ENCODE measurements around the gene ADISSP. TPM values are rescaled to one million over a fixed set of nuclear protein-coding genes. Genes with fewer than 3 reads are reported as not detected.

The ADISSP gene
- total RNA-seq, 4 donors from 2014 or later: 3.0 to 19.9 (median 16.3) TPM

- no peak overlapping the region for H3K27ac ChIP-seq
- in situ Hi-C loops (cut with MboI; ENCODE audit: low pct_ligation_motif_present in 1 of 4, low pct_unique_long_range_greater_than_20kb in 1 of 4, low sequenced_read_pairs in 3 of 4): no loop called here
- DNase-seq: no peak
- WGBS, 2 donors (ENCODE audit: low coverage in 1 of 2): 50 to 94% methylated on average over 1 to 6 of the region's 6 CpGs
- H3K27me3 ChIP-seq: no peaks in the 10 kb centered on the region
- peaks cover 0 to 12% (median 0%) of the 10 kb centered on the region in 4 donors for H3K36me3 ChIP-seq
- no peaks in the 10 kb centered on the region for H3K9me3 ChIP-seq
- H3K4me3 ChIP-seq: no peak overlapping the region
- peaks cover 30 to 58% (median 47%) of the 10 kb centered on the region in 4 donors for H3K4me1 ChIP-seq
- intact Hi-C loops (cut with DNase I; ENCODE audit: low total_unique reads): no loop called here
- no peak for TF ChIP-seq CTCF (IDR thresholded peaks at IDR 0.05)
- no peak for TF ChIP-seq POLR2AphosphoS5 (IDR thresholded peaks at IDR 0.05)
- no peak for TF ChIP-seq EP300 (IDR thresholded peaks at IDR 0.05; ENCODE audit: low read depth)
- TF ChIP-seq POLR2A (IDR thresholded peaks at IDR 0.05): no peak
Measured at GRCh38 chr20:3803854-3804253, 36.3 kb upstream of the ADISSP start.

- Histone ChIP-seq H3K36me3 (peaks cover 0 to 12% (median 0%) of the 10 kb centered on the region in 4 donors), H3K4me1 (peaks cover 28 to 58% (median 47%) of the 10 kb centered on the region in 4 donors), H3K9me3 (no peaks in the 10 kb centered on the region), H3K4me3 (no peak overlapping the region), H3K27ac (no peak overlapping the region), H3K27me3 (no peaks in the 10 kb centered on the region)
- 96% methylated on average over 13 of the region's 14 CpGs; no CpG with 5 or more reads in 1 of the 2 donors for WGBS, 2 donors (ENCODE audit: low coverage in 1 of 2)
- TF ChIP-seq POLR2A (IDR thresholded peaks at IDR 0.05) (no peak), POLR2AphosphoS5 (IDR thresholded peaks at IDR 0.05) (no peak), CTCF (IDR thresholded peaks at IDR 0.05) (no peak), EP300 (IDR thresholded peaks at IDR 0.05; ENCODE audit: low read depth) (no peak)
- intact Hi-C loops (cut with DNase I; ENCODE audit: low total_unique reads): no loop called here
- DNase-seq: no peak
- in situ Hi-C loops (cut with MboI; ENCODE audit: low pct_ligation_motif_present in 1 of 4, low pct_unique_long_range_greater_than_20kb in 1 of 4, low sequenced_read_pairs in 3 of 4): no loop called here
Measured at GRCh38 chr20:3803289-3803688, 35.7 kb upstream of the ADISSP start.

- in situ Hi-C loops (cut with MboI; ENCODE audit: low pct_ligation_motif_present in 1 of 4, low pct_unique_long_range_greater_than_20kb in 1 of 4, low sequenced_read_pairs in 3 of 4): no loop called here
- WGBS, 2 donors (ENCODE audit: low coverage in 1 of 2): 88 to 92% methylated on average over 6 to 11 of the region's 11 CpGs
- no peak for TF ChIP-seq EP300 (IDR thresholded peaks at IDR 0.05; ENCODE audit: low read depth)
- no peak for TF ChIP-seq POLR2AphosphoS5 (IDR thresholded peaks at IDR 0.05)
- no peak for TF ChIP-seq POLR2A (IDR thresholded peaks at IDR 0.05)
- TF ChIP-seq CTCF (IDR thresholded peaks at IDR 0.05): no peak
- no peak for DNase-seq
- Histone ChIP-seq H3K4me3 (no peak overlapping the region), H3K27me3 (no peaks in the 10 kb centered on the region), H3K9me3 (no peaks in the 10 kb centered on the region), H3K4me1 (peaks cover 29 to 58% (median 47%) of the 10 kb centered on the region in 4 donors), H3K36me3 (peaks cover 0 to 12% (median 0%) of the 10 kb centered on the region in 4 donors), H3K27ac (no peak overlapping the region)
- intact Hi-C loops (cut with DNase I; ENCODE audit: low total_unique reads): no loop called here
Measured at GRCh38 chr20:3802524-3803239, 35.1 kb upstream of the ADISSP start.

GRCh38 chr20:3801846-3802245 is 34.3 kb upstream of the ADISSP start:
- no peak for DNase-seq
- Histone ChIP-seq H3K4me3 (no peak overlapping the region), H3K27ac (no peak overlapping the region), H3K36me3 (peaks cover 0 to 12% (median 0%) of the 10 kb centered on the region in 4 donors), H3K27me3 (no peaks in the 10 kb centered on the region), H3K9me3 (no peaks in the 10 kb centered on the region), H3K4me1 (peaks cover 26 to 58% (median 47%) of the 10 kb centered on the region in 4 donors)
- intact Hi-C loops (cut with DNase I; ENCODE audit: low total_unique reads): no loop called here
- 95% methylated on average over 13 of the region's 13 CpGs; no CpG with 5 or more reads in 1 of the 2 donors for WGBS, 2 donors (ENCODE audit: low coverage in 1 of 2)
- in situ Hi-C loops (cut with MboI; ENCODE audit: low pct_ligation_motif_present in 1 of 4, low pct_unique_long_range_greater_than_20kb in 1 of 4, low sequenced_read_pairs in 3 of 4): no loop called here
- TF ChIP-seq EP300 (IDR thresholded peaks at IDR 0.05; ENCODE audit: low read depth) (no peak), POLR2AphosphoS5 (IDR thresholded peaks at IDR 0.05) (no peak), POLR2A (IDR thresholded peaks at IDR 0.05) (no peak), CTCF (IDR thresholded peaks at IDR 0.05) (no peak)
